A673 (cell line): ENCODE results near the gene NAV2.

ENCODE experiments used
- CTCF ChIP-seq: fragments of 300-800, 200-600 bp; sonication (generic); conservative IDR thresholded peaks from 2 replicates; pipeline ENCODE4 v1.5.1; 2017; ENCODE audit warnings: low read depth, mild to moderate bottlenecking, antibody characterized with exemption, low read length, moderate library complexity, mixed read lengths
- EZH2 ChIP-seq: fragments of 200-600 bp; sonication (generic); IDR thresholded peaks from 2 replicates; pipeline ENCODE4 v1.6.1; 2017; ENCODE audit warnings: borderline replicate concordance, low read depth, mild to moderate bottlenecking, mixed read lengths, antibody characterized with exemption, low read length; ENCODE audit not compliant: poor library complexity, severe bottlenecking

DNA sequence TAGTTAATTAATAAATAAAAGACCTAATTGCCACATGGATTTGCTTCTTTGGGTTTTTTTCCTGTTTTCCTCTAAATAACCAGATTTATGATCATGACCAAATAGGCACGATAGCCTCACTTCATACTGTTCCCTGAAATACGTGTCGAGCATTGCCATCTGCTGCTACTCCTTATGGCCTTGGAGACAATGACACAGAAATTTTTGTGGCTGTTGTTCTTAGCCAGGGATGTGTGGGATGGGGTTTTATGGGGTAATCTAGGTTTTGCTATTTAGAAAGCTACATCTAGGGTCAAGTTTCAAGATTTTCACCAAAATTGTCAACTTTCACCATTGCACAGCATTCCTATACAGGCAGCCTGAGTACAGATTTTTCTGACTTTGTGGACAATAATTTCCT is 302.5 kb downstream of the NAV2 start:
- TF ChIP-seq CTCF: no peak
- TF ChIP-seq EZH2: no peak
